DOHH2 (cell line): ENCODE results near the gene CHD9.

ENCODE experiments used
- H3F3A ChIP-seq: fragments of 200-600 bp; sonication (generic), shearing (Covaris generic); 2 replicates; pipeline ENCODE4 v1.6.0; 2016; ENCODE audit warnings: antibody characterized with exemption, mild to moderate bottlenecking; ENCODE audit not compliant: control insufficient read depth, insufficient read depth
- H3K27ac ChIP-seq: fragments of 200-600 bp; sonication (generic); 2 replicates; pipeline ENCODE4 v1.5.1; 2014; ENCODE audit warnings: low read depth, mild to moderate bottlenecking, low read length, moderate library complexity
- H3K27me3 ChIP-seq: fragments of 200-600 bp; sonication (generic); 2 replicates; pipeline ENCODE4 v1.6.1; 2014; ENCODE audit warnings: mild to moderate bottlenecking, low read length, mixed read lengths; ENCODE audit not compliant: control insufficient read depth
- H3K36me3 ChIP-seq: fragments of 200-600 bp; sonication (generic); 2 replicates; pipeline ENCODE4 v1.6.1; 2014; ENCODE audit warnings: mild to moderate bottlenecking, low read length, moderate library complexity, mixed read lengths; ENCODE audit not compliant: control insufficient read depth
- H3K4me1 ChIP-seq: fragments of 200-600 bp; sonication (generic); 2 replicates; pipeline ENCODE4 v1.6.1; 2014; ENCODE audit warnings: mild to moderate bottlenecking, low read length, mixed read lengths; ENCODE audit not compliant: control insufficient read depth
- H3K4me2 ChIP-seq: fragments of 200-600 bp; sonication (generic); 2 replicates; pipeline ENCODE4 v1.6.0; 2014; ENCODE audit warnings: mild to moderate bottlenecking, low read length, moderate library complexity
- H3K4me3 ChIP-seq: fragments of 200-600 bp; sonication (generic); 2 replicates; pipeline ENCODE4 v1.5.1; 2014; ENCODE audit warnings: mild to moderate bottlenecking, low read length, mixed read lengths
- H3K79me2 ChIP-seq: fragments of 200-600 bp; sonication (generic); 2 replicates; pipeline ENCODE4 v1.6.1; 2014; ENCODE audit warnings: mild to moderate bottlenecking, low read length, mixed read lengths; ENCODE audit not compliant: control insufficient read depth
- H3K9me2 ChIP-seq: fragments of 200-600 bp; sonication (generic); replicated peaks from 2 replicates; pipeline ENCODE4 v1.6.1; 2014; ENCODE audit warnings: mild to moderate bottlenecking, low read length, mixed read lengths; ENCODE audit not compliant: control insufficient read depth
- H3K9me3 ChIP-seq: fragments of 200-600 bp; sonication (generic); 2 replicates; pipeline ENCODE4 v1.6.1; 2014; ENCODE audit warnings: antibody characterized with exemption, low read length, mixed read lengths; ENCODE audit not compliant: control insufficient read depth, insufficient read depth
- H4K20me1 ChIP-seq: fragments of 200-600 bp; sonication (generic); 2 replicates; pipeline ENCODE4 v1.6.0; 2014; ENCODE audit warnings: low read depth, mild to moderate bottlenecking, antibody characterized with exemption, low read length, moderate library complexity; ENCODE audit not compliant: control insufficient read depth, insufficient read depth
- EZH2phosphoT487 ChIP-seq: fragments of 200-600 bp; sonication (generic); IDR thresholded peaks from 2 replicates; pipeline ENCODE4 v1.6.1; 2017; ENCODE audit warnings: borderline replicate concordance, mild to moderate bottlenecking, antibody characterized with exemption, low read length, moderate library complexity, mixed read lengths
- TF ChIP-seq, protein P1 (sequence below): fragments of 200-600 bp; sonication (generic); IDR thresholded peaks from one replicate; pipeline ENCODE4 v1.5.1; 2014; ENCODE audit warnings: antibody characterized with exemption, mild to moderate bottlenecking, low read depth, low read length; ENCODE audit not compliant: poor library complexity, severe bottlenecking

CHD9 gene

GRCh38 chr16:53090286-53090590, 35.4 kb downstream of the CHD9 start:
- peaks cover 40% of the 10 kb centered on the region for H3K79me2 ChIP-seq

DNA sequence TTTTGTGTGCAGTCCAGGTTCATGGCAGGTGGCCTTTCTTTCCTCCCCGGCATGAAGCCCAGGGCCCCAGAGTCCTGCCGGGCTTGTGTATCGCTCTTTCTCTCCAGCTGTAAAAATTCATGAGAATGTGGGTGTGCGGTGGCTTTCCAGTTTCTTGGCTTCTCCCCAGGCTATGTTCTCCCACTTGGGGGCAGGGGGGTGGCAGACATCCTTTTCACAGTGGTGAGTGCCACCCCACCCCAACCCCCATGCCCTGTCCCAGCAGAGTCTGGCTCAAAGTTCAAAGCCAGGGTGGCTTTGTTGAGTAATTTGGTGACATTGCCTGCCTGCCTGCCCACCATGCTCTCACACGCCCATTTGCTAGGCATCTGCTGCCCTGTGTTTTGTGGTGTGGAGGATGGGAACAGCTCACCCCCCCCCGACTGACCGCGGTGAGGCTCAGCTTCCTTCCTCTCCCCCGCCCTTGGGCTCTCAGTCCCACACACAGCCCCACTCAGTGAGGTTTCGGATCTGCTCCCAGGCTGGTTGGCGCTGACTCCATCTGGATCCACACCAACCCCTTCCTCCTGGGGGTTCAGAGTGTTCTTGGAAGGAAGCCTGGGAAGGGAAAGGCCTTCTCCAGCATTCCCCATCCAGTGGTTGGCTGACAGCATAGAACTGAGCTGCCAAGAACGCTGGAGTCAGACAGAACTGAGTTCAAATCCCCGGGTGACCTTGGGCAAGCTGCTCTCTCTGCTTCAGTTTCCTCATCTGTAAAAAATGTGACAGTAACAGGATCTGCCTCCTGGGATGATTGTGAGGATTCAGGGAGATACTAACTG, 36.0 kb downstream of the CHD9 start:
- H3K79me2 ChIP-seq: peaks cover 43% of the 10 kb centered on the region
- H3K9me2 ChIP-seq: no peaks in the 10 kb centered on the region
- H3K4me1 ChIP-seq: peaks cover 35% of the 10 kb centered on the region
- no peaks in the 10 kb centered on the region for H3K36me3 ChIP-seq
- no peaks in the 10 kb centered on the region for H3K9me3 ChIP-seq
- H3K27me3 ChIP-seq: no peaks in the 10 kb centered on the region
- TF ChIP-seq, protein P1, sequence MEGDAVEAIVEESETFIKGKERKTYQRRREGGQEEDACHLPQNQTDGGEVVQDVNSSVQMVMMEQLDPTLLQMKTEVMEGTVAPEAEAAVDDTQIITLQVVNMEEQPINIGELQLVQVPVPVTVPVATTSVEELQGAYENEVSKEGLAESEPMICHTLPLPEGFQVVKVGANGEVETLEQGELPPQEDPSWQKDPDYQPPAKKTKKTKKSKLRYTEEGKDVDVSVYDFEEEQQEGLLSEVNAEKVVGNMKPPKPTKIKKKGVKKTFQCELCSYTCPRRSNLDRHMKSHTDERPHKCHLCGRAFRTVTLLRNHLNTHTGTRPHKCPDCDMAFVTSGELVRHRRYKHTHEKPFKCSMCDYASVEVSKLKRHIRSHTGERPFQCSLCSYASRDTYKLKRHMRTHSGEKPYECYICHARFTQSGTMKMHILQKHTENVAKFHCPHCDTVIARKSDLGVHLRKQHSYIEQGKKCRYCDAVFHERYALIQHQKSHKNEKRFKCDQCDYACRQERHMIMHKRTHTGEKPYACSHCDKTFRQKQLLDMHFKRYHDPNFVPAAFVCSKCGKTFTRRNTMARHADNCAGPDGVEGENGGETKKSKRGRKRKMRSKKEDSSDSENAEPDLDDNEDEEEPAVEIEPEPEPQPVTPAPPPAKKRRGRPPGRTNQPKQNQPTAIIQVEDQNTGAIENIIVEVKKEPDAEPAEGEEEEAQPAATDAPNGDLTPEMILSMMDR: no peak
- no peak for TF ChIP-seq EZH2phosphoT487
- H3F3A ChIP-seq: no peaks in the 10 kb centered on the region
- H3K4me2 ChIP-seq: peak overlapping the region; percentile 34
- no peak overlapping the region for H3K27ac ChIP-seq
- H4K20me1 ChIP-seq: peaks cover 3% of the 10 kb centered on the region; the same call in 1 of the 2 replicates
- no peak overlapping the region for H3K4me3 ChIP-seq

More at GRCh38 chr16:53090286-53090590, 35.4 kb downstream of the CHD9 start:
- H4K20me1 ChIP-seq: peaks cover 3% of the 10 kb centered on the region; the same call in 1 of the 2 replicates
- H3K27ac ChIP-seq: no peak overlapping the region
- no peaks in the 10 kb centered on the region for H3K9me2 ChIP-seq
- H3K27me3 ChIP-seq: no peaks in the 10 kb centered on the region
- H3F3A ChIP-seq: no peaks in the 10 kb centered on the region
- no peak for TF ChIP-seq EZH2phosphoT487
- TF ChIP-seq, protein P1: no peak
- H3K4me2 ChIP-seq: no peak overlapping the region
- H3K9me3 ChIP-seq: no peaks in the 10 kb centered on the region
- no peak overlapping the region for H3K4me3 ChIP-seq
- no peaks in the 10 kb centered on the region for H3K36me3 ChIP-seq
- H3K4me1 ChIP-seq: peaks cover 35% of the 10 kb centered on the region

DNA sequence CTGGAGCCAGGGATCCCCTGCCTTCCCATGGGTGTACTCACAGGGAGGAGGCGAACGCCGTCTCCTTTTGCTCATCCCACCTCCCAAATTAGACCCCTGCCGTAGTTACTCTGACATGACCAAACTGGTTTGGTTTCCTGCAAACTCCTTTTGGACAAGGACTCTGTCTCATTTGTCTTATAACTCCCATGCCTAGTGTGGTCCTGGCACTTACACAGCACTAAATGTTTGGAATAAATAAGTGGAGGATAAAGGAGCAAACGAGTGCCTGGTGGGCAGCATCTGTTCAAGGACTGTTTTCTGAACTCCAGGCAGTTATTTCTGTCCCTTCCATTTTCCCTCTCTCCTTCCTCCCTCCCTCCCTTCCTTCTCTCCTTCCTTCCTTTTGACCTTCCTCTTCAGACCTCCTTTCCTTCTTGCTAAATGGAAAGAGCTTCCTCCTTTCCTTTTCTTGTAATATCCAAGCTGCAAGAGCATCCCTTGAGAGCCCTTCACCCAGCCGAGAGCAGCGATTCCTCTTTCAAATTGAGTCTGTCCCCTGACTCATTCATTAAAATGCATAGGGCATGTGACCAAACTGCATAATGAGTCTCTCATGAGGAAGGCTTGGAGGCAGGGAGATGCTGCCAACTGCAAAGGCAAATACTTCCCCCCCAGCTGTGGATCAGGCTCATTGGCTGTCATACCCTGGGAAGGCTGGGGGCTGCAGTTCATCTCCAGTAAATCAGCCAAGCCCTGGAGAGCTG, 36.8 kb downstream of the CHD9 start:
- no peaks in the 10 kb centered on the region for H3F3A ChIP-seq
- no peaks in the 10 kb centered on the region for H3K36me3 ChIP-seq
- peaks cover 37% of the 10 kb centered on the region for H3K4me1 ChIP-seq
- TF ChIP-seq EZH2phosphoT487: no peak
- TF ChIP-seq, protein P1: no peak
- H3K27ac ChIP-seq: no peak overlapping the region
- peak overlapping the region; percentile 34 for H3K4me2 ChIP-seq
- H3K9me2 ChIP-seq: no peaks in the 10 kb centered on the region
- no peaks in the 10 kb centered on the region for H3K9me3 ChIP-seq
- H4K20me1 ChIP-seq: peaks cover 3% of the 10 kb centered on the region; the same call in 1 of the 2 replicates
- H3K79me2 ChIP-seq: peaks cover 49% of the 10 kb centered on the region
- no peaks in the 10 kb centered on the region for H3K27me3 ChIP-seq
- no peak overlapping the region for H3K4me3 ChIP-seq
